ENCODE measurements around the gene DOCK4.

Gene DOCK4

GRCh38 chr7:112047421-112047820 lies 158.8 kb downstream of the DOCK4 start:
- DNase-seq: no peak

DNA sequence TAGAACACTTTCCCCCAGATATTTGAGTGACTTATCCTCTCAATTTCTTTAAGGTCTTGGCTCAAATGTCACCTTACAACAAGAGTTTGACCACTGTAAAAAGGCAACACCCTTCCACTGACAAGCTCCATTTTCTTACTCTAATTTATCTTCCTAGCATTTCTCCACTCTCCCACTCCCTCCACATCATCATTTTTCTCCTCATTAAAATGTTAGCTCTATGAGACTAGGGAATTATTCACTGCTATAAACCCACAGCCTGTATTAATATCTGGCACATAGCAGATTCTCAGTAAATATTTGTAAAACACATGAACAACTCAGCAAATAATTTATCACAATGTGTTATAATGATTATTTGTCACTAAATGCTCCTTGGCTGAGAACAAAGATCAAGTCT lies 161.0 kb downstream of the DOCK4 start:
- DNase-seq: no peak

DNA sequence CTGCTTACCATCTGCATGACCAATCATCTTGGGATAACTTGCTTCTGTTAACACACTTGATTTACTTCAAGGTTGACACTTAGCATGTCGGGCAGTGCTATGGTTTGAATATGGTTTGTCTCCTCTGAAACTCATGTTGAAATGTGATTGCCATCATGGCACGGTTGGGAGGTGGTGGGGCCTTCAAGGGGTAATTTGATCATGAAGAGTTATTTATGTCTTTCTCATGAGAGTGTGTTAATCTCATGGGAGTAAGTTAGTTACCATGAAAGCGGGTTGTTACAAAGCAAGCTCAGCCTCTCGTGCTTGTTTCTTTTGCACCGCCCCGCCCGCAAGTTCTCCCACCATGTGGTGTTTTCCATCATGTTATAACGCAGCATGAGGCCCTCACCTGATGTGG lies 163.6 kb downstream of the DOCK4 start:
- no peak for DNase-seq

DNA sequence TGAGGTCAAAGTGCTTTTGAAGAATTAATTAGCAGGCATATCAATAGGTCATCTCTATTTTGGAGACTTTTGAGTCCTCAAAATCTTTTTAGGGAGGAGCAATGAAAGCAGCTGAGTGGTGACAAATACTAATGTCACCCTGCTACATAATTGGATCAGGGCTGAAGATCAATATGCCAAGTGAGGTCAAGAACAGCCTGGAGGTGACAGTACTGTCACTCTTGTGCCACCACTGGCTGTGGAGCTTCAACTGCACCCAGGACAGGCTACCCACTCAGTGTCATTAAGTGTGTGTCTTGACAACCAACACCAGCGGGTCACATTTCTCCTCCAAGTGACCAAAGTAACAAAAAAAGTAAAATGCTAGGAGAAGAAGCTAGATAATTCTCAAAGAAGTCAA lies 167.8 kb downstream of the DOCK4 start:
- DNase-seq: no peak

DNA sequence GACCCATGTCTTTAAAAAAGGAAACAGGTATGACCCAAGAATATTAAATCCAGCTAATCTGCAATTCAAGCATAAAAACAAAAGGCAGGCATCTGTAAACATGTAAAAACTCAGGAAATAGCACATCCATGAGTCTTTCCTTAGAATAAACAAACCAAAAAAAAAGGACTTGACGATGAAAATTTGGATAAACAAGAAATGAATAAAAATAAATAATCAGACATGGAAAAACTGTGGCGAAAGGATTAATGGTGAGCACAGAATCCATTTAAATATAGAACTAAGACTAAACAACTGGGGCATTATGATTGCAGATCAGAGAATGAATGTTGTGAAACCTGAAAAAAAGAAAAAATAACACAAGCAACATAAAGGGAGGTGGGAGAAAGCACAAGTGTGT lies 170.1 kb downstream of the DOCK4 start:
- DNase-seq: no peak

GRCh38 chr7:112031689-112032088 lies 174.5 kb downstream of the DOCK4 start:
- no peak for DNase-seq

GRCh38 chr7:112025556-112025955 lies 180.6 kb downstream of the DOCK4 start:
- no peak for DNase-seq

DNA sequence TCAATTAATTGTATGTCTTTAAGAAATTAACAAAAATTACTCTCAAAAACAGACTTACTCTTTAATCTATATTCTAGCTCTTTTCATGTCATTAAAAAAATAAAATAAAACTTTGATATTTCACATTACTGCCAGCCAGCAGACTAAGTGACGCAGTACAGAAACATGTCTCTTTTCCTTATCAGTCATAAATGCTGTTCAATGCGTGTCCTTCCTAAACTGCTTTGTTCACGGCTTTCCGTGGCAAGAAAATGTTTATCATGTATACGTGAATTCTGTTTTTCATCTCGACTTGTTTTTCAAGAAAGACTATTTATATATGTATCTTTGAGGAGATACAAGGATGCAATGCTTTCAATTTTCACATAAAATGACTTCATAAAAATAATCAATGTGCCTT lies 182.4 kb downstream of the DOCK4 start:
- no peak for DNase-seq

- DNase-seq: no peak
These were observed 182.9 kb downstream of the DOCK4 start for GRCh38 chr7:112023282-112023681.

GRCh38 chr7:112022128-112022527 lies 184.1 kb downstream of the DOCK4 start:
- DNase-seq: no peak

GRCh38 chr7:112021379-112022044 lies 184.7 kb downstream of the DOCK4 start:
- no peak for DNase-seq

DNA sequence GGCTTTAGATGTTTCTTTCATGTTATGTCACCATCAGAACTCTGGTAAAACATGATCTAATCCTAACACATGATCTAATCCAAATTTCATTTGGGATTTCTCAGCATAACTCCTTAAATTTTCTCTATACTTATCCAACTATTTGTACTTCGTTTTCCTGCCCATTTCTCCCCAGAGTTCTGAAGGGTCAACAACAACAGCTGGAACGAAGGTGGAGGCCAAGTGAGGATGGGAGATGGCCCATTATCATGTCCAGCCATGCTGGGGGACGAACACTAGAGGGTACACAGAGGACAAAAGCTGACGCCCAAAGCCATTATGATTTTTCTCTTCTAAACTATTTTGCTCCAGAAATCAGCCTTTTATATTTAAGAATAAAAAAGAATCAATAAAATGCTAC lies 185.4 kb downstream of the DOCK4 start:
- DNase-seq: no peak

- no peak for DNase-seq
These were observed 186.3 kb downstream of the DOCK4 start for GRCh38 chr7:112019932-112020331.

DNA sequence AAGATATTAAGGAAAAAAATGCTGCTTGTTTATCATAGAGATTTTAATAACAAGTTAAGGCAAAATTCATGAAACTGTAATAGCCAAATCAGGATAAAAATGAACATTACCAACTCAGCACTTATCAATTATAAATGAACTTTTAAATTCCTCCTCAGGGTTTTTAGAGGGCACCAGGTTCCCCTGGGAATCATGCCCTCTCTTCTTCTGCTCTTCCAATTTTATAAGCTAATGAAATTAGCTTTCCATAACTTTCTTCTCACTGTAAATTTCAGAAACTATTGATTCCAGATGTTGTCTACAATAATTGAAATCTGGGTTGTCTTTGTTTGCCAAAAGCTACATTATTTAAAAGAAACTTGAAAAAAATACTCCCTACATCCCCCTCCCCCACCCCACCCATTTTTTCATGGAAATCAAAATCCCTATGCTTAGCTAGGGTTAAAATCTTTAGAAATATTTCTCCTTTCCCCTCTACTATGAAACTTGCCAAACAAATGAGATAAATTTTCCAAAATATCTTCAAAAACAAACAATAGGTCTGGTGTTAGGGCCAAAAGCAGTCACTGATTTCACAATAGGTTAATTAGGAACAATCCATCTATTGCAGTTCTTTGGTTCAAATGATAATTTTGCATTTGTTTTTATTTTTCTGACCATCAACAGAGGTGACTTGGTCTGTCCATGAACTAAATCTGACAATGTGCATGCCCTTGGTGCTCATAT lies 187.7 kb downstream of the DOCK4 start:
- no peak for DNase-seq

- DNase-seq: no peak
These were observed 191.1 kb downstream of the DOCK4 start for GRCh38 chr7:112015146-112015545.

DNA sequence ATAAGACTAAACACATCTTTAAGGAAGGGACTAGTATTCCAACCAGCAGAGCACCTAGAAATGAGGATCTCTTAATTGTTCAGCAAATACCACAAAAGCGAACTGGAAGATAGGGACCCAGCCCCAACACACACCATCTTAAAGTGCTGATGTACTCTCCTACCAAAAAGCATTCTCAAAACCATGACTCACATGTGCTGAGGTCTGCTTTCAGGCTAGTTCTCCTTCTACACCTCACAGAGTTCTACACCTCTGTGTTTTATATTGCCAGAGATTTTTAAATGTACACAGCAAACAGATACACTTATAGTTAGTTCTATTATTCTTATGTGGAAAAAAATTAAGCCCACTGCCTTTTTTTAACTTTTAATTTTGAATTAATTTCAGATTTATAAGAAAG lies 191.9 kb downstream of the DOCK4 start:
- DNase-seq: no peak

DNA sequence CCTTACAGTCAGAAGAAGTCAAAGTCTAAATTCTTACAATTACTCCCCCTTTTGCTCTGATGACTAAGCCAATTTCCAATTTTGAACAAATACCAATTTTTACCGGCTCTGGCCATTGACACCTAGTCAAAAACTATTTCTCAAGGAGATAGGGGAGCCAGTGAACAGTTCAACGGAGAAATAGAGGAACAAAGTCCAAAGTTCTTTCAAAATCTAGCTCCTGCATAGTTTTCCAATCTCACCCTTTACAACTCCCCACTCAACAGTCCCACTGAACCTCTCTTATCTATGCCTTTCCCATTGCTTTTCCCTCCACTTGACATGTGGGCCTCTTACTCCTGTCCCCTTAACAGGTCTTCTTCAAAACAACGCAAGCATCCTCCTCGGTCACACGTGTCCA lies 192.9 kb downstream of the DOCK4 start:
- no peak for DNase-seq

DNA sequence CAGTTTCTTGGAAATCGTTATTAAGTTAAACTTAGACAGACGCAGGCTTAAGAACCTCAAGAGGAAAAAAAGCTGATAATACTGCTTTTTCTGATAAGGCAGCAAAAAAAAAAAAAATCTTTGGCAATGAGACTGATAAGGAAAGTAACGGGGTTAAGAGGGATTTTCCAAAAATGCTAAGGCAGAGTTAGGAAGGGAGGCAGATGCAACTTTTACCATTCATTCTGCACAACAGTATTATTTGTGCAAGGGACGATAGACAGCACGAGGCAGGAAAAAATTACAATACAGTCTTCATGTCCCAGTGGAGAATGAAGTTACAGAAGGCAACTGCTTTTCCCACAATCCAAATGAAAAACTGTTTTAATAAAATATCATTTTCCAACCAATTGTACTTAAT lies 194.0 kb downstream of the DOCK4 start:
- no peak for DNase-seq

DNA sequence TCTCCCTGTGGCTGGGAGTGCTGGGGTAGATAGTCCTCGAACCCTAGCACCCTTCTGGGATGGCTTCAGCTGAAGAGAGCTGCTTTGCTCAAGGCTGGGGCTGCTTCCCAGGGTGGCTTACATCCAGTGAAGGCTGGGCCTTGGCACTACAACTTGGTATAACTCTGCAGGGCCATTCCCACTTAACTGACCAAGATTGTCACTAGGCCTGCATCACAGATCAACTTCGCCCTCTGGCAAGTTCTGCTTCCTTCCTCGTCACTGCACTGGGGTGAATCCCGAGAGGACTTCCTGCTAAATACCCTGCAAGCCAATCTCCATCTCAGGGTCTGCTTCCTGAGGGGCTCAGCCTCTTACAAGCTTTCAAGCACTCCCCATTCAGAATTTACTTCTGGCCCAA lies 195.2 kb downstream of the DOCK4 start:
- DNase-seq: no peak

DNA sequence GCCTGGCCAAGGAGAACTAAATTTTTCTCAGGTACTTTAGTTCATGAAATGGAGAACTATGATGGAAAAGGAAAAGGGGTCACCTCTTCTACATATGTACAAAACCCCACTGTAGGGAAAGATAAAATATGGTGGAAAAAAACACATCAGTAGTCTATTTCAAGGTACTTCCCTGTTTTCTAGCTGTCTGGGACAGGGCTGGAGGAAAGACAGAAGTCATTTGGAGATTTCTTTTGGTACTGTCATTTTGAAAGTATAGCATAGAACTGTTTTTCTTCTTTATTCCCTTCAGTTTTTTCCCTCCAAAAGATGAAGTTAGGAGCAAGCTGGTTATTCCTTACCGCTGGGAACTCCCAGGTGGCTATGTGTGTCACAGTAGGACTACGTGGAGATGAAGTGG lies 196.1 kb downstream of the DOCK4 start:
- no peak for DNase-seq

DNA sequence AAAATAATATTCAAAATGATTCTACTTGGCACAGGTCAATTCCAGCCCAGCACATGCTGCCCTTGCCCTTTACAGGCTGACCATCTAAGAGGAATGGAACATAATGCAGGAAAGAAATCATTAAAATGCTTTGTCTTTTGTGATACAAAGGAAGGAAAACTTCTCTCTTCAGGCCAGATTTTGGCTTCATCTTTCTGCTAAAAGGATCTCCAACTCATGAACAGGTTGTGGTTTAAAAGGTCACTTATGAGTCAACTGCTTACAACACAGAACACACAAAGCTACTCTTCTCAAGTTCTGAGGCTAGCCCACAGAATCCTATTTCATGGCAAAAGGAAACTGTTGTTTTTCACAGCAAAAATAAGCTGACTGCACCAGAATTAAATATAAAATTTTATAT lies 197.1 kb downstream of the DOCK4 start:
- DNase-seq: no peak

GRCh38 chr7:112007185-112007584 lies 199.0 kb downstream of the DOCK4 start:
- DNase-seq: no peak

GRCh38 chr7:112006071-112006470 lies 200.1 kb downstream of the DOCK4 start:
- DNase-seq: no peak

- DNase-seq: no peak
These were observed 200.9 kb downstream of the DOCK4 start for GRCh38 chr7:112005205-112005775.

Measured in NCI-H1092 treated with DMSO at 0.1 percent for 48 hours (cell line).